ENCODE data around the gene PDPK1. TPM values are rescaled to one million over a fixed set of nuclear protein-coding genes. Genes with fewer than 3 reads are reported as not detected.
"Not testable (repeated sequence)": the region's sequence is repeated elsewhere in the genome, so short reads cannot be mapped to it uniquely, and the experiment has no call there.

PDPK1 gene

DNA sequence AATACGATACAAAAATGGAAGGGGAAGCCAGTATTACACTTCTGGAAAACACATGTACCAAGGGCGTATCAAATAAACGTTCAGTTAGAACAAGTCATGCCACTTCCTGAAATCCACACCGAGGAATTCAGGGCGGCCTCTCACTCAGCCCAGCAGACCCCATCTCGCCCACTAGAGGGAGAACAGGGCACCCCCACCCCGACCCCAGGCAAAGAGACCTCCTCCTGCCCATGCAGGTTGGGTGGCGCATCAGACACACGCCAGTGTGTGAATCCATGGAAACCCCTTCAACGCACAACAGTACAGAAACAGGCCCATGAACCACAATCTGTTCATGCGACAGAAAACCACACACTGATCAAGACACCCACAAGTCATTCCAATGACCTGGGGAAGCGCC, 81.8 kb downstream of the PDPK1 start:
- not testable (repeated sequence) for H3K27me3 ChIP-seq (ENCODE audit: insufficient read depth, poor library complexity, severe bottlenecking); H3K4me3 ChIP-seq (replicated peaks; ENCODE audit: insufficient read depth, low read length); H3K27ac ChIP-seq (replicated peaks)
- DNase-seq (ENCODE audit: low read depth in 1 of 2, low spot score in 1 of 2): peak in 1 of 2 experiments; percentile 2

DNA sequence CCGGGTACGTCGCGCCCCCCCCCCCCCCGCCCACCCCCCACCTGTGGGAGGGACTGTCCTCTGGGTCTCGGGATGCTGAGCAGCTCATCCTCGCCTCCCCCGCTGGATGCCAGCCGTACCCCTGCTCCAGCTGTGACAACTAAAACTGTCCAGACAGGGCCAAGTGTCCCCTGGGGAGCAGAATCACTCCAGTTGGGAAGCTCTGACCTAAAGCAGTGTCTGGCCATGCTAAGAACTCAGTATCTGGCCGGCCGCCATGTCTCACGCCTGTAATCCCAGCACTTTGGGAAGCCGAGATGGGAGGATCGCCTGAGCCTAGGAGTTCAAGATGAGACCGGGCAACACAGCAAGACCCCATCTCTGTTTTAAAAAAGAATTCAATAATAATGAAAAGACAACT, 83.0 kb downstream of the PDPK1 start:
- not testable (repeated sequence) for DNase-seq (ENCODE audit: low read depth in 1 of 2, low spot score in 1 of 2); H3K27me3 ChIP-seq (ENCODE audit: insufficient read depth, poor library complexity, severe bottlenecking); H3K27ac ChIP-seq (replicated peaks); H3K4me3 ChIP-seq (replicated peaks; ENCODE audit: insufficient read depth, low read length)

DNA sequence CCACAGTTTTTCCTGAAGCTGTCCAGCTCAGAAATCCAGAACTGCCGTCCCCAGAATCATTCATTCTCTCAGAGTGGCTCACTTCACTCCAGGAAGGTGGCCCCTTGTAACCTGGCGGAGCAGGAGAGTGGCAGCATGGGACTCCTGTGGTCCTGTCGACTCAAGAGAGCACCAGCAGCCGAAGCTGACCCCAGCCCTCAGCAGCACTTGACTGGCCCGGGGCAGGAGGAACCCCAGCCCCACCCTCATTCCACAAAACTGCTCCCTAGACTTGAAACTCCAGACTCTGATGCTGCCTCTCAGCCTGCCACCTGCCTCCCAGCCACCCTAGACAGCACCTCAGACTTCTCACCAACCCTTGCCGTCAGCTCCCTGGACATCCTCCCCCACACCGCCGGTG, 83.6 kb downstream of the PDPK1 start:
- not testable (repeated sequence) for H3K4me3 ChIP-seq (replicated peaks; ENCODE audit: insufficient read depth, low read length); DNase-seq (ENCODE audit: low read depth in 1 of 2, low spot score in 1 of 2)

DNA sequence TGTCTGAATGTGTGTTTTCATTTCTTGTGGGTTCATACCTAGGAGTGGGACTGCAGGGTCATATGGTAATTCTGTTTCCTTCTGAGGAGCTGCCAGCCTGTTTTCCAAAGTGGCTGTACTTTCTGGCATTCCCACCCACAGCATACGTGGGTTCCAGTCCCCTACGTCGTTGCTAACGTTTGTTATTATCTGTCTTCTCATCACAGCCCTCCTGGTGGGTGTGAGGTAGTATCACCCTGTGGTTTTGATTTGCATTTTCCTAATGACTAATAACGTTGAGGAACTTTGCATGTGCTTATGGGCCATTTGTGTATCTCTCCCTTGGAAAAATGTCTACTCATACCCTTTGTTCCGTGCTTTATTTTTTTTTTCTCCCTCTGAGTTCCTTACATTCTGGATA, 89.3 kb downstream of the PDPK1 start:
- H3K27ac ChIP-seq (replicated peaks); H3K4me3 ChIP-seq (replicated peaks; ENCODE audit: insufficient read depth, low read length); H3K27me3 ChIP-seq (ENCODE audit: insufficient read depth, poor library complexity, severe bottlenecking); DNase-seq (ENCODE audit: low read depth in 1 of 2, low spot score in 1 of 2): not testable (repeated sequence)

More for the DNA sequence above, 83.6 kb downstream of the PDPK1 start:
- not testable (repeated sequence) for H3K27ac ChIP-seq (replicated peaks); H3K27me3 ChIP-seq (ENCODE audit: insufficient read depth, poor library complexity, severe bottlenecking)

DNA sequence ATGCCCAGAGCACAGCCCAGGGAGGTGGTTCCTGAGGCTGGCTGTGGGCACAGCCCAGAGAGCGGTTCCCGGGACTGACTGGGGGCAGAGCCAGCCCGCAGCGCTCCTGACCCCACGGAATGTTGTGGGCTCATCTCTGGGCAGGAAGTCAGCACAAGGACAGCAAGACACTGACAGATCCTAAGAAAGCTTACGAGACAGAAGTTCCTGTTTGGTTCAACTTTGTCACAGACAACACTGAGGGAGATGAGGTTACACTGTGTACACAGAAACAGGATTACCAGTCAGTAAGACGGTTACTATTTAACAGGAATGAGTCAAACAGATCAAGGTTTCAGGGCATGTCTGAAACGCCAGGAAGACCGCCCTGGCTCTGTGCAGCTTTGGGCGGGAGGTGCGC, 93.4 kb downstream of the PDPK1 start:
- not testable (repeated sequence) for H3K4me3 ChIP-seq (replicated peaks; ENCODE audit: insufficient read depth, low read length); H3K27me3 ChIP-seq (ENCODE audit: insufficient read depth, poor library complexity, severe bottlenecking); H3K27ac ChIP-seq (replicated peaks); DNase-seq (ENCODE audit: low read depth in 1 of 2, low spot score in 1 of 2)

DNA sequence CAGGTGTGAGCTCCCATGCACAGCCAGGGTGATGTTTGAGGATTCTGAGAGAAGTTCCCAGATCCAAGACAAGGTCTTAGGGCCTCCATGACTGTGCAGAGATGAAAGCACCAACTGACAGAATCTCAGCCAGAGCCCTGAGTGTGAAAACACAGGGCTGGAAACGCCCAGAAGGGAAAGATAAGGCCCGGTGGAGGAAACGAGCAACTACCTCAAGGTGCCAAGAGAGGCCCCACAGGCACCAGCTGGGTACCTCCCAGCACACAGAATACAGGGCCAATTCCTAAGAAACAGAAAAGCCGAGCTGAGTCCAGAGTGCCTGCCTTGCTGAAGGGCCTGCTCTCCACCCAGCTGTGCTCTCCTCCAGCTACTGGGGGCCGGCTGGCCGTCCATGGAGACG, 94.5 kb downstream of the PDPK1 start:
- DNase-seq (ENCODE audit: low read depth in 1 of 2, low spot score in 1 of 2); H3K27me3 ChIP-seq (ENCODE audit: insufficient read depth, poor library complexity, severe bottlenecking); H3K4me3 ChIP-seq (replicated peaks; ENCODE audit: insufficient read depth, low read length); H3K27ac ChIP-seq (replicated peaks): not testable (repeated sequence)

DNA sequence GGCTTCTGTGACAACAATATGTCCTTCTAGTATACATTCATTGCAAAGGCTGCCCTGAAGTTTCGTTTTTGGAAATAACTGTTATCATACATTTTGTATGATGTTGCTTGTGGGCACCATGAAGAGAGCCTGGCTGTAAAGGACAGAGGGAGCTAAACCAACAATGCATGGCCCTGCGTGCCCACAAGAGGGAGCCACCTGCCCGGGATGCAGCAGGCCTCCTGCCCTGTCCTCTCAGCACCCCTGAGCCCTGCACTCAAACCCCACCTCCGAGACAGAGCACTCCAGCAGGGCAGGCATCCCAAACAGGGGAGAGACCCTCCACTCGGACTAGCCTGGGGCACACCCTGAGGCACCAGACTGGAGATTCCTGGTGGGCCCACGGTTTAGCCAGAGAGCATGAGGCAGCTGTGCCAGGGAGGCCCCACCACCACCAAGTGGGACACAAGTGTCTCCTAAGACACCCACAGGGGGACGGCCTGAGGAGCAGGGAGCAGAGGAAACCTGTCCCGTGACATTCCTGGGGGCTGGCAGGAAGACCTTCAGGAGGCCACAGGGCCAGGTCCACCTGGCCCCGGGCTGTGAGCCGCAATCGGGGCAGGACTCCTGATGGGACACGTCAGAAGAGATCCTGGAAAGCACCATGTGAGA, 101.4 kb downstream of the PDPK1 start:
- not testable (repeated sequence) for DNase-seq (ENCODE audit: low read depth in 1 of 2, low spot score in 1 of 2); H3K27ac ChIP-seq (replicated peaks); H3K4me3 ChIP-seq (replicated peaks; ENCODE audit: insufficient read depth, low read length); H3K27me3 ChIP-seq (ENCODE audit: insufficient read depth, poor library complexity, severe bottlenecking)

DNA sequence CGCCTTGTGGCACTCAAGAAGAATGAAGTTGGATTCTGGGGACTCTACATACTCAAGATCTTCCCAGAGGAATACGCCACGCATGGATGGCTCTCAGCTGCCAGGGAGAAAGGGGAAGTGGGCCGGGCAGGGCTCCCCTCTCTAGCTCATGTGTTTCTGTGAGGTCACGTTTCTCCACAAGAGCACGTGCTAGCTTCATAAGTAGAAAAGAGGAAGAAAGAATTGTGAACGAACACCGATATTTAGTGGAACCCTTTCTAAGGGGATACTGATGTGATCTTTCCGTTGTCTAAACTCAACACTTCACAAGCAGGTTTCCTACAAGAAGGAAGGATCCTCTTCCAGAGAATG, 101.9 kb downstream of the PDPK1 start:
- H3K4me3 ChIP-seq (replicated peaks; ENCODE audit: insufficient read depth, low read length); H3K27me3 ChIP-seq (ENCODE audit: insufficient read depth, poor library complexity, severe bottlenecking); H3K27ac ChIP-seq (replicated peaks): not testable (repeated sequence)
- peak in 1 of 2 experiments; percentile 4 for DNase-seq (ENCODE audit: low read depth in 1 of 2, low spot score in 1 of 2)

DNA sequence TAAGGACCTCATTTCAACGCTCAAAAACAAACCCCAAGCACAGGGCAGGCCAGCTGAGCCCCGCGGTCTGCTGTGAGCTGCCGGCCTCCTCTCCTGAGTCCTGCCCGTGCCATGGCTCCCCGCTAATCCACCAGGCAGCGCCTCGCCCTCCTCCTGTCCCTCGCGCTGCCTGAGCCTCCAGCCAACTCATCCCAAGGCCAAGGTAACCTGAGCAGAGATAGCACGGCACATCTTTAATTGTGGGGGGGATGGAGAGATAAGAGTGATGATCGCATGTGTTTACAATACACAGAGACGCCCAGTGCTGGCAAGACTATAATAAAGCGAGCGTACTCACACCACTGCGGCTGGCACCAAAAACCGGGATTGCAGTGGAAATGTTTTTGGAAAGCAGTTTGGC, 104.7 kb downstream of the PDPK1 start:
- not testable (repeated sequence) for H3K4me3 ChIP-seq (replicated peaks; ENCODE audit: insufficient read depth, low read length); H3K27me3 ChIP-seq (ENCODE audit: insufficient read depth, poor library complexity, severe bottlenecking); H3K27ac ChIP-seq (replicated peaks); DNase-seq (ENCODE audit: low read depth in 1 of 2, low spot score in 1 of 2)

DNA sequence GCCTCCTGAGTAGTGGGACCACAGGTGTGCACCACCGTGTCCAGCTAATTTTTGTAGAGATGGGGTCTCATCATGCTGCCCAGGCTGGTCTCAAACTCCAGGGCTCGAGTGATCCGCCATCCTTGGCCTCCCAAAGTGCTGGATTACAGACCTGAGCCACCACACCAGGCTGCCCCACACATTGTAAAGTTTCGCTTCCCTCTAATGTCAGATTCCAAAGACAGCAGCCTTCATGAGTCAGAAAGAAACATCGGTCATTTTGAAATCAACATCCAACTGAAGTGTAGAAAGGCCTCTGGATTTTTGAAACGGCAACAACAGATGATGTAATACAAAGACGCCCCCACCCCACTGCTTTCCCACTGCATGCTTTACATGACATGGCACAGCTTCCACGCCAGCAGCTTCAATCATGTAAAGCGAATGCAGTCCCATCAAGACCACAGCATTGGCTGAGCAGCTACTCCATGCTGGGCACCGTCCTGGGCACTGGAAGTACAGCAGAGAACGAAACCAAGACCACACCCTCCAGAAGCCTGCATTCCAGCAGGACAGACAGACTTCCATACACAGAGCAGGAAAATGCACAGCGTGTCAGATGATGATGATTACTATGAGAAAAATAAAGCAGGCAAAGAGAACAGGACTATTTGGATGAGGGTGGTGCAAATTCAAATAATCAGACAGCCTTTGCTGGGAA, 107.1 kb downstream of the PDPK1 start:
- not testable (repeated sequence) for H3K27ac ChIP-seq (replicated peaks); H3K27me3 ChIP-seq (ENCODE audit: insufficient read depth, poor library complexity, severe bottlenecking); DNase-seq (ENCODE audit: low read depth in 1 of 2, low spot score in 1 of 2); H3K4me3 ChIP-seq (replicated peaks; ENCODE audit: insufficient read depth, low read length)

DNA sequence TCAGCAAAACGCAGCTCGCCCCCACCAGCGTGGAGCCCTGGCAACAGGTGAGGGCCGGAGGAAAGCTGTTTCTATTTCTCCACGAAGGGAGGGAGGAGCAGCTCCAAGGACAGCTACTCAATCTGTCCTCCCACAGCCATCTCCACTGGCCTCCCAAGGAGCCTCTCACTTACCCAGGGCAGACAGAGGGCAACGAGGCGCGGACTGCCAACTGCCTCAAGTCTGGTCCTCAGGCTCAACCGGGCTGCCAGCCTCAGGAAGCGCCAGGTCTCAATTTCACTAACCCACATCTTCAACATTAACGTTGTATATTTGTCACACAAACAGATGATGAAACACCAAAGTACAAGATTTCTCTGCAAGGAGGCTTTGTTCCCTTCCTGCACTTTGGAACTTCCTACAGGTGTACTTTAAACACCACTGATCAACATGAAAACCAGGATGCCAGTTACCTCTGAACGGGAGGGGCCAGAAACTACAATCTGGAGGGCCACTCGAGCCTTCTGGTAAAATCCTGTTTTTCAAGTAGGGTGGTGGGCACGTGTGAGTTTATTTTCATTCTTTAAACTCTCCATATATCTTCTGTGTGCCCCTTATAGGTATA, 113.5 kb downstream of the PDPK1 start:
- not testable (repeated sequence) for H3K4me3 ChIP-seq (replicated peaks; ENCODE audit: insufficient read depth, low read length); H3K27ac ChIP-seq (replicated peaks); H3K27me3 ChIP-seq (ENCODE audit: insufficient read depth, poor library complexity, severe bottlenecking); DNase-seq (ENCODE audit: low read depth in 1 of 2, low spot score in 1 of 2)

Small RNAs within 50 kb of the gene (microRNA-seq; reads per million reads assigned to microRNA genes)
- gene MIR3178: not detected
